ENCODE data around the gene ATP8A2.

GRCh38 chr13:25848812-25849745, 477.3 kb downstream of the ATP8A2 start:
- no peak for TF ChIP-seq CTCF (IDR thresholded peaks at IDR 0.05)
- no peak for TF ChIP-seq POLR2AphosphoS5 (IDR thresholded peaks at IDR 0.05)
- no peak for TF ChIP-seq POLR2A (IDR thresholded peaks at IDR 0.05)
